Measurements from ENCODE around the gene EXTL1. TPM values are rescaled to one million over a fixed set of nuclear protein-coding genes. Genes with fewer than 3 reads are reported as not detected.

EXTL1 gene
- total RNA-seq, 1 donor from 2014 or later: 0.74 TPM

DNA sequence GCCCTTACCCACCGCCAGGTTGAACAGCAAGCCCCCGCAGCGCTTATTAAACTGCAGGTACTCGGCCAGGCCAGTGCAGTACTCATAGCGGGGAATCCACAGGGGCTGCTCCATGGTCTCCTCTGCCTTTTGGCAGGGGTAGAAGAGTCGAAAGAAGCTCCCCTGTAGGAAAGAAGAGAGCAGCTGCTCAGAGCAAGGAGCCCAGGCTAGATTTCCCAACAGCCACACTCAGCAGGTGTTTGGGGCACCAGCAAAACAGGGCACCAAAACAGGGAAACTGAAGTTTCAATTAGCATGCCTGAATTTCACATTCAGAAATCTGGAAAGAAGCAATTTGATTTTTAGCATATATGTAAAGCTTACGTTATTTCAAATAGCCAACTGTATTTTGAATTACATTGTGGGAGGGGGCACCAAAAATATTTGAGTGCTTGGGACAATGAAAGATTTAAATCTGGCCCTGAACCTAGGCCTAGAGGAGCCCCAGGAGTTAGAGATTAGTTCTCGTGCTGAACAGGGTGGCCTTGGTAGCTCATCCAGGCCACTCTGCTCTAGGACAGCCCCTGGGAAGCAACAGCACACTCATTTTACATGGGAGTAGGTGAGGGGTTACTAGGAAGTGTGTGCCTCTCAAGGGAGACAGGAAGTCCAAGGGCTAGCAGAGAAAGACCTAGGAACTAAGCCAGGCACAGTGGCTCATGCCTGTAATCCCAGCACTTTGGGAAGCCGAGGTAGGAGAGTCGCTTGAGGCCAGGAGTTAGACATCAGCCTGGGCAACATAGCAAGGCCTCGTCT, 31.9 kb upstream of the EXTL1 start:
- intact Hi-C loops (cut with DNase I): no loop called here

DNA sequence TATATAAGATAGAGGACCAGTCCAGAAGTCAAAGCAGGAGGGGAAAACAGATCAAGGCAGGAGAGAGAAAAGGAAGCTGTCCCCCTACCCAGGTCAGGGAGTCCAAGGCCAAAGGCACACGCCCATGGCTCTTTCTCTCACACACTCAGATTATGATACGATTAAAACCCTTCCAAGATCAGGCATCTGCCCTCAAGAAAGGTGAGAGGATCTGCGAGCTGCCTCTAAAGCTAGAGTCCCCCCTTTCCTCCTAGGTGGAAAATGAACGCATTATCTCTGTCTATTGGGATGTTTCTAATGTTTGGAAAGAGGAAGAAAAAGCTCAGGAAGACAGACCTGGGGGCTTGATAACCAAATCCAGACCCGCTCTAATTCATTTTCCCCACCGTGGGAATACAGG, 31.3 kb upstream of the EXTL1 start:
- H3K27ac ChIP-seq: no peak overlapping the region
- intact Hi-C loops (cut with DNase I): no loop called here
- TF ChIP-seq POLR2AphosphoS5 (IDR thresholded peaks at IDR 0.05; ENCODE audit: insufficient read depth in 1 of 2, low read depth in 1 of 2) (no peak), POLR2A (IDR thresholded peaks at IDR 0.05) (no peak)
- TF ChIP-seq, protein P1, sequence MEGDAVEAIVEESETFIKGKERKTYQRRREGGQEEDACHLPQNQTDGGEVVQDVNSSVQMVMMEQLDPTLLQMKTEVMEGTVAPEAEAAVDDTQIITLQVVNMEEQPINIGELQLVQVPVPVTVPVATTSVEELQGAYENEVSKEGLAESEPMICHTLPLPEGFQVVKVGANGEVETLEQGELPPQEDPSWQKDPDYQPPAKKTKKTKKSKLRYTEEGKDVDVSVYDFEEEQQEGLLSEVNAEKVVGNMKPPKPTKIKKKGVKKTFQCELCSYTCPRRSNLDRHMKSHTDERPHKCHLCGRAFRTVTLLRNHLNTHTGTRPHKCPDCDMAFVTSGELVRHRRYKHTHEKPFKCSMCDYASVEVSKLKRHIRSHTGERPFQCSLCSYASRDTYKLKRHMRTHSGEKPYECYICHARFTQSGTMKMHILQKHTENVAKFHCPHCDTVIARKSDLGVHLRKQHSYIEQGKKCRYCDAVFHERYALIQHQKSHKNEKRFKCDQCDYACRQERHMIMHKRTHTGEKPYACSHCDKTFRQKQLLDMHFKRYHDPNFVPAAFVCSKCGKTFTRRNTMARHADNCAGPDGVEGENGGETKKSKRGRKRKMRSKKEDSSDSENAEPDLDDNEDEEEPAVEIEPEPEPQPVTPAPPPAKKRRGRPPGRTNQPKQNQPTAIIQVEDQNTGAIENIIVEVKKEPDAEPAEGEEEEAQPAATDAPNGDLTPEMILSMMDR (IDR thresholded peaks at IDR 0.05): no peak
- H3K4me1 ChIP-seq: no peaks in the 10 kb centered on the region
- no peaks in the 10 kb centered on the region for H3K9me3 ChIP-seq
- peak overlapping the region in 1 of 2 donors; percentile 13 for H3K4me3 ChIP-seq
- H3K36me3 ChIP-seq: peaks cover 0 to 16% of the 10 kb centered on the region in 2 donors
- H3K27me3 ChIP-seq: no peaks in the 10 kb centered on the region
- DNase-seq (ENCODE audit: extremely low spot score in 2 of 2): no peak

More for the DNA sequence above, 31.9 kb upstream of the EXTL1 start:
- Histone ChIP-seq H3K36me3 (peaks cover 0 to 16% of the 10 kb centered on the region in 2 donors), H3K4me3 (no peak overlapping the region), H3K9me3 (no peaks in the 10 kb centered on the region), H3K27ac (no peak overlapping the region), H3K27me3 (no peaks in the 10 kb centered on the region), H3K4me1 (no peaks in the 10 kb centered on the region)
- TF ChIP-seq, protein P1 (IDR thresholded peaks at IDR 0.05): no peak
- TF ChIP-seq POLR2AphosphoS5 (IDR thresholded peaks at IDR 0.05; ENCODE audit: insufficient read depth in 1 of 2, low read depth in 1 of 2) (no peak), POLR2A (IDR thresholded peaks at IDR 0.05) (no peak)
- DNase-seq (ENCODE audit: extremely low spot score in 2 of 2): no peak

DNA sequence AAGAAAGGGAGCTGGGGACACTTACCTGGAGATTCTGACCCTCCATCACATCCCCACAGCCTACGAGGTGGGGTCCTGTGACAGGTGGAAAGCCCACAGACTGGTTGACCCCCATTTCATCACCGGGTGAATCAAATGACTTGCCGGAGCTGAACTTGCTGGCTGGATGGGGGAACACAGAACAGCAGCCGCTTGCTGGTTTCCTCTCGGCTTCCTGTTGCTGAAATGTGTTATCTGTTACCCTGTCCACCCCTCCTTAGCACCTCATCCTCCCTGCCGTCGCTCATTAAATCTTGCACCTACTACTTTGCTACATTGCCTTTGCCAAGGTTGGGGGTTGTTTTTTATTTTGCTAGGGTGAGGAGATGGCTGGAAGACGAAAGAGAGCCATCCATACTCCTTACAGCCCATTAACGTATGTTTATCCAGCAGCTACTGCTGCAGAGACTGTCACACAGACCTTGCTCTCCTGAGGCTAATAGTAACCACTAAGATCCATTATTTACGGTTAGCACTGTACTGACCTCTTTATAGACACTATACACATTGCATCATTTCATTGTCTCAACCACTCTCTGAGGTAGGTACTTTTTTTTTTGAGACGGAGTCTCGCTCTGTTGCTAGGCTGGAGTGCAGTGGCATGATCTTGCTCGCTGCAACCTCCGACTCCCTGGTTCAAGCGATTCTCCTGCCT, 30.7 kb upstream of the EXTL1 start:
- no peaks in the 10 kb centered on the region for H3K27me3 ChIP-seq
- peaks cover 0 to 12% of the 10 kb centered on the region in 2 donors for H3K36me3 ChIP-seq
- TF ChIP-seq, protein P1 (IDR thresholded peaks at IDR 0.05): no peak
- TF ChIP-seq POLR2AphosphoS5 (IDR thresholded peaks at IDR 0.05; ENCODE audit: insufficient read depth in 1 of 2, low read depth in 1 of 2) (no peak), POLR2A (IDR thresholded peaks at IDR 0.05) (no peak)
- H3K4me1 ChIP-seq: no peaks in the 10 kb centered on the region
- no peak for DNase-seq (ENCODE audit: extremely low spot score in 2 of 2)
- intact Hi-C loops (cut with DNase I): no loop called here
- H3K4me3 ChIP-seq: peak overlapping the region in 1 of 2 donors; percentile 13
- H3K9me3 ChIP-seq: no peaks in the 10 kb centered on the region
- no peak overlapping the region for H3K27ac ChIP-seq

DNA sequence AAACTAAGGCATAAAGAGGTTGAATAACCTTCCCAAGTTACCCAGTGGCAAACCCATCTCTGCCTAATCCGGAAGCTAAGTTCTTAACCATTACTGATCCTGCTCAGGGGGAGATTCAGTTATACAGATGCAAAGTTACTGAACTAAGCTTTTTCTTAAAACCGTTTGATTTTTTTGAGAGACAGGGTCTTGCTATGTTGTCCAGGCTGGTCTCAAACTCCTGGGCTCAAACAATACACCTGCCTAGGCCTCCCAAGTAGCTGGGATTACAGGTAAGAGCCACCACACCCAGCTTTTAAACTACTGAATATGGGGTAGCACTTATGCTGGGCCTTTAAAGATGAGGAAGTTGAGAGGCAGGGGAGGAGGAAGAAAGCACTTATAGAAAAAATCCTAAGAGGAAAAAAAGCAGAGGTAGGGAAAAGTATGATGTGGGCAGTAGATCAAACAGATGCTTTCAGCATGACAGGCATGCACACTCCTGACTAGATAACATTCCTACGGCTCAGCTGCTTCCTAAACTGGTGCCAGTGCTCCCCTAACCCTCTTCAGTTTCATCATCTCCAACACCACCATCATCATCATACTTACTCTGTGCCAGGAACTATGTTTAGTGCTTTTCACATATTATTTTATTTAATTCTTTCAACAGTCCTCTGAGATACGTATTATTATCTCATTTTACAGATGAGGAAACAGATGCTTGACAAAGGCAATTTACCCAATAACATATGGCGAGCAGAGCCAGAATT, 29.5 kb upstream of the EXTL1 start:
- Histone ChIP-seq H3K4me3 (no peak overlapping the region), H3K27ac (no peak overlapping the region), H3K9me3 (no peaks in the 10 kb centered on the region), H3K4me1 (peaks cover 11% of the 10 kb centered on the region), H3K27me3 (no peaks in the 10 kb centered on the region), H3K36me3 (peaks cover 0 to 5% of the 10 kb centered on the region in 2 donors)
- TF ChIP-seq POLR2AphosphoS5 (IDR thresholded peaks at IDR 0.05; ENCODE audit: insufficient read depth in 1 of 2, low read depth in 1 of 2) (no peak), POLR2A (IDR thresholded peaks at IDR 0.05) (no peak)
- TF ChIP-seq, protein P1 (IDR thresholded peaks at IDR 0.05): no peak
- DNase-seq (ENCODE audit: extremely low spot score in 2 of 2): no peak
- intact Hi-C loops (cut with DNase I): no loop called here

Measured in vagina (tissue), 2 donors.